Measurements from ENCODE around the gene ZNF557.

Gene ZNF557

GRCh38 chr19:7130043-7130442 lies 60.5 kb downstream of the ZNF557 start:
- no peak for DNase-seq

DNA sequence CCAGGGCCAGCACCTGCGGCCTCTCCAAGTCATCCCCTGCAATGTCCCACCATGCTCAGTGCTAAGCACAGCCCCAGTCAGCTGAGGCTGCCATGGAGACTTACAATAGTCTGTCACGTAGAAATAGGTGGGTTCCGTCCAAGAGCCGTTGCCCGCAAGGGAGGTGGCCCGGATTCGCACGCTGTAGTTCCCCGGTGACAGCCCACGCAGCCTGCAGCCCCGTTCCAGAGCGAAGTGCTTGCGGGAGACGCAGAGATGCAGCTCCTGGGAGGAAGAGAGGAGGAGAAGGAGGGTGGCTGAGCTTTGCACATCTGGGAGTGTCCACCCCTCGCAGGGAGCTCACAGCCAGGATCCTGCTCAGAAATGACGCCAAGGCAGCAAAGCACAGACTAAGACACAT lies 62.6 kb downstream of the ZNF557 start:
- DNase-seq = no peak

GRCh38 chr19:7137120-7137519 lies 67.6 kb downstream of the ZNF557 start:
- no peak for DNase-seq
